Stimulated activated CD4-positive, alpha-beta T cell treated with anti-CD3 and anti-CD28 coated beads, Interleukin-15, amount 100 ng/mL, for 48 hours (primary cell): ENCODE data around the gene PTBP2.

Source experiments
- DNase-seq, 2 donors: peaks; one replicate each; pipeline ENCODE4 v3.0.0-alpha.2; 2020; ENCODE audit warnings: low read depth in 2 of 2

PTBP2 gene

GRCh38 chr1:96721416-96722160 is at the start of gene PTBP2:
Gene PTBP2 (plus strand): TSS chr1:96721784. CDS start chr1:96721865, 81 bp downstream.
- peak; percentile 50 to 70 for DNase-seq

GRCh38 chr1:96674915-96675314 is 46.7 kb upstream of the PTBP2 start:
- DNase-seq: no peak

DNA sequence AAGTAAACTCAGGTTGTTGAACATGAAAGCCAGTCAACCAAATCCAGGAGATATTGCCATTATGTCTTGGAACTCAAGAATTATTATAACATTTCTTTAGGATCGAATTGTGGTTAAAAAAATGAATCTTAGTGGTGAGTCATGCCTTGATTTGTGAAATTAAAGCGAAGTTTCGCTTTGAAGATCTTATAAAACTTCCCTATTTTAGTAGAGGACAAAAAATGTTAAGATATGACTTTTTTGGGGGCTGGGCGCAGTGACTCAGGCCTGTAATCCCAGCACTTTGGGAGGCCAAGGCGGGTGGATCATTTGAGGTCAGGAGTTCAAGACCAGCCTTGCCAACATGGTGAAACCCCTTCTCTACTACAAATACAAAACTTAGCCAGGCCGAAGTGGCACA is 39.5 kb upstream of the PTBP2 start:
- no peak for DNase-seq

- no peak for DNase-seq
Measured at GRCh38 chr1:96683931-96684330, 37.7 kb upstream of the PTBP2 start.

DNA sequence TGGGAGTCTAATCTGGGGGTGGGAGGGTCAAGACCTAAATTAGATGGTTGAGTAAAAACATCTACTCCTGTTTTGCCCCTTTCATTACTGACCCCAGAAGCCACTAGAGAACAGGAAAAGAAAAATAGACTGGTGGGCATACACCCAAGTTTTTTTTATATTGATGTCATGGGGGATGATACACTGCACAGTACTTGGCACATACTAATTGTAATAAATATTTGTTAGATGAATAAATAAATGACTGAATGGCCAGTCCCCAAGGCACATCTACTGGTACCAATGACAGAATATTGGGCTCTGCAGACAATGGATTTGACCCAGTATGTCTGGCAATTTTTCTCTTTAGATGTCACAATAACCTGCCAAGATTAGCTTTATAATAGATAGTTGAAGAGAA is 36.8 kb upstream of the PTBP2 start:
- DNase-seq: no peak

- no peak for DNase-seq
Measured at GRCh38 chr1:96688767-96689166, 32.8 kb upstream of the PTBP2 start.

DNA sequence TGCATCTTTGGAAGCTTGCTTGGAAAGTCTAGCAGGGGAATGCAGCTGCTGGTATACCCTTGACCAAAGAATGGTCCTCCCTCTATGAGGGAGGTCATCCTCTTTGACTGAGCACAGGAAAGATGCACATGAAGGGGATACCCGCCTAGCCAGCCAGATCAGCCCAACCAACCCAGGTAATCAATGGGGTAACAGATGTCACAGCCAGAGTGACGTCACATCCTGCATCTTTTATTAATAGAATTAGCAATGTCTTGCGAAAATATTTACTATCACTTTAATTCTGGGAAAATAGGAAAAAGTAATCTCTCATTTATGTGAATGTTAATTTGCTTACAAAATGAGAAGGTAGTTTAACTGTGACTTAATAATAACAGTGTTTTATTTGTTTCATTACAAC is 25.6 kb upstream of the PTBP2 start:
- no peak for DNase-seq

- no peak for DNase-seq
Measured at GRCh38 chr1:96698342-96698983, 23.1 kb upstream of the PTBP2 start.

DNA sequence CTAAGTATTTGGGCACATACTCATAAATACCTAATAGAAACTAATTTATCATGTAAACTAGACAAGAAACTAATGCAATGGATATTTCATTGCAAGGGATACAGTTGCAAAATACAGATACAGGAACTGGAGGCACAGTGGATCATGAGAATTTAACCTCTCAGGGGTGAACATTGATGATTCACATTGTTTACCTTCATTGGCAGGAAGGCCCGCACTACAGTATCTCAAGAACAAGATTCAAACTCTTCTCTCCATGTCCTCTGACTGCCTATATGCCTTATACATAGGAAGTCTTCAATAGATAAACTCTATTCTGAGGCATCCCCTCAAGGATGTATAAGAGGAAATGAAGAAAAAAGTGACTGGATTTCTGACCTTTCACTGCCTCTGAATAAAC is 18.4 kb upstream of the PTBP2 start:
- no peak for DNase-seq

DNA sequence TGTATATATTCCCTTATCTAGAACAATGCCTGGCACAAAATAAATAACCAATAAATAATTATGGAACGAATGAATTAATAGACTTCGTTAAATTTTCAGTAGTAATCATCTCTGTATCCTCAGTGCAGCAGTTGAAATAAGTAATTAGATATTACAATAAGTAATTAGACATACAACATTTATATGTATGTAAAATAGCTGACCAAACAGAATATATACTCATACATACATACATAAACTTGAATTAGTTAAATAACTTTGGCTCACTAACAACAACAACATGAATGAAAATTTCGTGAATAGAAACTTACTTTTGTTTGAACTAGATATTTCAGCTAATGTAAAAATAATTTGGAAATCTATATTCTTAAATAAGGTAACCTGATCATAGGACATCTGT is 14.6 kb upstream of the PTBP2 start:
- no peak for DNase-seq

- no peak for DNase-seq
Measured at GRCh38 chr1:96708482-96708881, 13.1 kb upstream of the PTBP2 start.

- DNase-seq: no peak
Measured at GRCh38 chr1:96710708-96711477, 10.7 kb upstream of the PTBP2 start.

- no peak for DNase-seq
Measured at GRCh38 chr1:96713649-96714048, 7.9 kb upstream of the PTBP2 start.

- no peak for DNase-seq
Measured at GRCh38 chr1:96714881-96715280, 6.7 kb upstream of the PTBP2 start.

DNA sequence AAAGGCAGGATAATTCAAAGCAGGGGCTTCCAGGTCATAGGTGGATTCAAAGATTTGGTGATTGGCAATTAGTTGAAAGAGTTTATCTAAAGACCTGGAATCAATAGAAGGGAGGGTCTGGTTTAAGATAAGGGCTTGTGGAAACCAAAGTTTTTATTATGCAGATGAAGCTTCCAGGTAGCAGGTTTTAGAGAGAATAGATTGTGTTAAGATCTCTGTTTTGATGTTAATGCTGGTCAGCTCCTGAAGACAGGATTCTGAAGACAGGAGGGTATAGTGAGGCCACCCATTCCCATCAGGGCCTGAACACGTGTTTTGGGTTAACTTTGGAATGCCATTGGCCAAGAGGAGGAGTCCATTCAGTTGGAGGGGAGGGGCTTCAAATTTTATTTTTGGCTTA is 6.1 kb upstream of the PTBP2 start:
- no peak for DNase-seq

- DNase-seq: no peak
Measured at GRCh38 chr1:96721053-96721415, 550 bp upstream of the PTBP2 start.

DNA sequence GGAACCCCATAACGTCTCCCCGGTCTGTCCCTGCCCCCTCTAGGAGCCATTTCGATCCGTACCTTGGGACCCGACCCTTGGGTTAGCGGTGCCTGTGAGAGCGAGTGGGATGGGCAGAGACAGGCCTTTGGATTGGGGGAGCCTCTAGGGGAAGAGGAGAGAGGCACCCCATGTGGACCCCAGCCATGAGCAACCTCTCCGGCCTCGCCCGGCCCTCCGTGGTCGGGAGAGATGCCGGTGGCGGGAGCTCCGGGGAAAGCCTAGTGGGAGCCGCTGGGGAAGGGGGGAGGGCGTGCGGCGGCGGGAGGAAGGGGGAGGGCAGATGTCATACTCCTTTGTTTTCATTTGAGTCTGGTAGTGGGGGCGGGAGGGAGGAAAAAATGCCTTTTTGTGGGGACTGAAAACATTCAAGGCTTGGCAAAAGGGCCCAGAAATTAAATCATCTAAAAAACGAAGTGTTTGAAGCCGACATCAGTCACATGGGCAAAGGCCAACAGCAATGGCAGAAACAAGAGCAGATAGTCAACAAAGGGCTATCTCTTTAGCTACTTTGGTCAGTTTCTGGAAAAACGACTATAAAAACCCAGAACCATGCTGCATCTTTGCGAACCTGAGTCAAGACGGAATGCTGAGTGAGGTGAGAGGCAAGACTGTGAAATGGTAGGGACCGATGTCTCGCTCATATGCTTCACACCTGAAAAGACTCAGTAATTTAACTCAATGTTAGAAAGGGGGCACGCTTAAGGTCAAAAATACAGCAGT is 758 bp downstream of the PTBP2 start:
- peak in 1 of 2 donors; percentile 16 for DNase-seq

GRCh38 chr1:96722958-96723357 is 1.4 kb downstream of the PTBP2 start:
- no peak for DNase-seq

GRCh38 chr1:96723377-96723776 is 1.8 kb downstream of the PTBP2 start:
- DNase-seq: no peak

GRCh38 chr1:96723936-96724335 is 2.4 kb downstream of the PTBP2 start:
- DNase-seq: no peak

DNA sequence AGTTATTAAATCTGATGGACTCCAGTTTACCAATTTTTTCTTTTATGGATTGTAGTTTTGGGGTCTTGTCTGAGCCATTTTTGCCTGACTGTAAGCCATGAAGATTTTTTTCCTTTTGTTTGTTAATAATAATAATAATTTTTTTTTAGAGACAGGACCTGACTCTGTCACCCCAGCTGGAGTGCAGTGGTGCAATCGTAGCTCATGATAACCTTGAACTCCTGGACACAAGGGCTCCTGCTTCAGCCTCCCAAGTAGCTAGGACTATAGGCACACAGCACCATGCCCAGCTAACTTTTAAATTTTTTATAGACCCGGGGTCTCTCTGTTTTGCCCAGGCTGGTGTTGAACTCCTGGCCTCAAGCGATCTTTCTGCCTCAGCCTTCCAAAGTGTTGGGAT is 6.3 kb downstream of the PTBP2 start:
- DNase-seq: no peak
